K562 (cell line): ENCODE results near the gene SAPCD1. TPM values are rescaled to one million over a fixed set of nuclear protein-coding genes. Genes with fewer than 3 reads are reported as not detected.

Source experiments
- ATF7 ChIP-seq: fragments of 450-650 bp; IDR thresholded peaks from 2 replicates; pipeline ENCODE4 v1.7.1; 2014; ENCODE audit warnings: mild to moderate bottlenecking, moderate library complexity
- ESRRA ChIP-seq: fragments of 450-650 bp; IDR thresholded peaks from 2 replicates; pipeline ENCODE4 v1.6.1; 2014; ENCODE audit warnings: low read depth, mild to moderate bottlenecking, moderate library complexity, borderline replicate concordance
- FOXA3 ChIP-seq, 2 experiments: fragments of 450-650 bp in 1 of 2; sonication (generic) in 1 of 2; formaldehyde crosslinking; IDR thresholded peaks in 1 of 2; conservative IDR thresholded peaks in 1 of 2; 2 replicates each; pipeline versions ENCODE4 v1.4.0 to v1.8.0; 2020 to 2022; ENCODE audit warnings: mild to moderate bottlenecking in 2 of 2, missing genetic modification reagents in 1 of 2
- GABPB1 ChIP-seq: sonication (generic); formaldehyde crosslinking; IDR thresholded peaks from 2 replicates; pipeline ENCODE4 v1.8.0; 2022; ENCODE audit warnings: mild to moderate bottlenecking, missing genetic modification reagents
- HCFC1 ChIP-seq: IDR thresholded peaks from 2 replicates; pipeline ENCODE4 v1.6.1; 2012; ENCODE audit warnings: low read depth, low read length, improper control_type of control experiment
- KDM4B ChIP-seq, 2 experiments: fragments of 450-650 bp in 1 of 2; sonication (generic) in 1 of 2; IDR thresholded peaks; 2 replicates each; pipeline ENCODE4 v1.6.1; 2016 to 2017; ENCODE audit warnings: borderline replicate concordance in 2 of 2, antibody characterized with exemption in 1 of 2, low read depth in 1 of 2, mild to moderate bottlenecking in 1 of 2
- KLF1 ChIP-seq: fragments of 450-650 bp; IDR thresholded peaks from 2 replicates; pipeline ENCODE4 v1.6.1; 2016; ENCODE audit warnings: missing genetic modification characterization, missing compliant biosample characterization
- L3MBTL2 ChIP-seq: fragments of 450-650 bp; IDR thresholded peaks from 2 replicates; pipeline ENCODE4 v1.6.1; 2016; ENCODE audit warnings: mild to moderate bottlenecking, moderate library complexity
- NCOA1 ChIP-seq: fragments of 450-650 bp; IDR thresholded peaks from 2 replicates; pipeline ENCODE4 v1.6.1; 2016; ENCODE audit warnings: low read depth
- NR2F6 ChIP-seq: fragments of 450-650 bp; formaldehyde crosslinking; IDR thresholded peaks from 2 replicates; pipeline ENCODE4 v1.4.0; 2020; ENCODE audit warnings: mild to moderate bottlenecking
- PRPF4 ChIP-seq: fragments of 200-400 bp; formaldehyde crosslinking; IDR thresholded peaks from one replicate; pipeline ENCODE4 v1.6.1; 2017; ENCODE audit warnings: low read length, low read depth, mild to moderate bottlenecking; ENCODE audit not compliant: insufficient read depth, poor library complexity, severe bottlenecking
- SP2 ChIP-seq: IDR thresholded peaks from 2 replicates; pipeline ENCODE4 v1.6.1; 2011; ENCODE audit warnings: mild to moderate bottlenecking, low read depth, low read length, moderate library complexity; ENCODE audit not compliant: poor library complexity, severe bottlenecking; ENCODE audit errors: extremely low read depth
- TAF7 ChIP-seq: fragments of 450-650 bp; IDR thresholded peaks from 2 replicates; pipeline ENCODE4 v1.6.1; 2016; ENCODE audit warnings: missing genetic modification characterization, missing compliant biosample characterization
- TSC22D4 ChIP-seq: fragments of 450-650 bp; IDR thresholded peaks from 2 replicates; pipeline ENCODE4 v1.6.1; 2016; ENCODE audit warnings: missing genetic modification characterization, missing biosample characterization, control low read depth
- VEZF1 ChIP-seq: fragments of 200-800 bp; sonication (Bioruptor generic); IDR thresholded peaks from 2 replicates; pipeline ENCODE4 v1.6.1; 2017; ENCODE audit warnings: missing genetic modification characterization, missing compliant biosample characterization
- YY1 ChIP-seq, 3 experiments: IDR thresholded peaks; 2 replicates each; pipeline ENCODE4 v1.6.1; 2011; ENCODE audit warnings: low read length in 2 of 3, mild to moderate bottlenecking in 2 of 3, moderate library complexity in 2 of 3, borderline replicate concordance in 1 of 3, control low read depth in 1 of 3, low read depth in 1 of 3; ENCODE audit not compliant: insufficient read depth in 3 of 3, insufficient replicate concordance in 2 of 3, control insufficient read depth in 1 of 3, insufficient read length in 1 of 3; ENCODE audit errors: extremely low read depth in 1 of 3
- ZBTB17 ChIP-seq: fragments of 450-650 bp; formaldehyde crosslinking; IDR thresholded peaks from 2 replicates; pipeline ENCODE4 v1.4.0; 2020; ENCODE audit warnings: mild to moderate bottlenecking
- ZFP30 ChIP-seq: fragments of 250-450 bp; sonication (Bioruptor Pico); IDR thresholded peaks from 2 replicates; pipeline ENCODE4 v1.8.0; 2022; ENCODE audit warnings: moderate library complexity, mild to moderate bottlenecking, inconsistent platforms, borderline replicate concordance
- ZNF133 ChIP-seq: fragments of 250-450 bp; sonication (Bioruptor Pico); IDR thresholded peaks from 2 replicates; pipeline ENCODE4 v1.4.0; 2020; ENCODE audit warnings: mild to moderate bottlenecking
- ZNF140 ChIP-seq: fragments of 250-450 bp; sonication (Bioruptor Pico); IDR thresholded peaks from 2 replicates; pipeline ENCODE4 v1.8.0; 2021; ENCODE audit warnings: moderate library complexity, mild to moderate bottlenecking, inconsistent platforms
- ZNF282 ChIP-seq: sonication (generic); formaldehyde crosslinking; IDR thresholded peaks from 2 replicates; pipeline ENCODE4 v1.8.1; 2023; ENCODE audit warnings: missing genetic modification reagents
- polyA plus RNA-seq, 8 experiments: library from polyadenylated mRNA; depleted of rRNA in 4 of 8; stranded (reverse) in 5 of 8; unstranded in 3 of 8; fragments of >200 nt; fragmentation: Nextera tagmentation in 2 of 8; fragmentation: Illumina TruSeq in 1 of 8; extraction: Ambion mirVana in 2 of 8; extraction: Trizol in 1 of 8; gene quantifications; 2 replicates each; pipeline versions ENCODE4 v1.2.1 to v1.2.3, GENCODE V29; 2011 to 2014; ENCODE audit warnings: inconsistent platforms in 1 of 8, missing spikeins in 1 of 8
- total RNA-seq, 7 experiments: library from RNA; depleted of rRNA in 6 of 7; stranded (reverse); fragments of >200 nt in 6 of 7; fragmentation: Illumina TruSeq in 2 of 7; extraction: Trizol in 2 of 7; gene quantifications; 2 replicates each; pipeline versions ENCODE4 v1.2.1 to v1.2.3, GENCODE V29; 2011 to 2021; ENCODE audit warnings: low replicate concordance in 1 of 7
- TF ChIP-seq, protein P1 (sequence below): IDR thresholded peaks from 3 replicates; pipeline ENCODE4 v1.6.1; 2011; ENCODE audit warnings: borderline replicate concordance, mild to moderate bottlenecking, moderate library complexity; ENCODE audit not compliant: insufficient read length; ENCODE audit errors: extremely low read depth

The SAPCD1 gene
- total and polyA plus RNA-seq, 9 of the 15 experiments (the other 6 are each of a cell fraction or from before 2014, with no cell fraction given), result 2.6 to 30.2 (median 7.4) TPM

DNA sequence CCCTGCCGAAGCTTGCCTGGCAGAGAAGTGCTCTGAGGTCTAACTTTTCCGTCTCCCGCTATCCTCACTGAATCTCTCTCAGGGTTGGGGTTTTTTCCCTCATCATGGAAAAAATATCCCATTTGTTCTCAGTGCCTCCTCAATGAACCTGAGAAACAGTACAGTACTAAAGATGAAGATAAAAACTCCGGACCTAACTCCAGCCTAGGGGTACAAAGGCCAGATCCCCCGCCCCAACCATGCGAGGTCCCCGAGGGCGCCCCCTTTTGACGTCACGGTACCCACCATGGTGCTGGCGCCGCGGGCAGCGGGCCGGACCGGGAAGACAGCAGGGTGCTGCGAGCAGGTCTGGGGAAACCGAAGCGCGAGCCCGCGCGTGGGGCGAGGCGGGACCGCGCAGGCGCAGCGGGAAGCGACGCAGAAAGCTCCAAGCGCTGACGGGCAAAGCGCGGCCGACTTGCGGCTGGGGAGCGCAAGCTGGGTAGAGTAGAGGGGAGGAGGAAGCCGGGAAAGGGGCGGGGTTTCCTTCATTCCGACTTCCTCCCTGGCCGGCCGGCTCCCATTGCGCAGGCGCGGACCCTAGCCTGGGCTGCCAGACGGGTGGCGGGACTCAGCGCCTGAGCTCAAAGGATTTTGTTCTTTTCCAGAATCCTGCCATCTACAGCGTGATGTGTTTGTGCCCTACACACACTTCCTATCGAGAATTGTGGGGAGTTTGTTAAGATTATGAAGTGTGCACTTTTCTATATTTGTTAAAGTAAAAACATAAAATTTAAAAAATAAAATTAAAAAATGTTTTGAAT lies 44.2 kb downstream of the SAPCD1 start, which contains the start of gene LSM2 (continued):
- TF ChIP-seq VEZF1 (CRISPR knock-in tag) (peak; percentile 91), NCOA1 (no peak; the same call in 1 of the 2 replicates), ZNF133 (CRISPR knock-in tag) (no peak), SP2 (no peak), GABPB1 (CRISPR knock-in tag) (peak; percentile 83; the same call in 1 of the 2 replicates), ESRRA (peak; percentile 81), ZNF282 (CRISPR knock-in tag) (no peak), TAF7 (tag) (peak; percentile 72), L3MBTL2 (peak; percentile 87), ZFP30 (CRISPR knock-in tag) (0 out of 2 replicates have a peak, but pooled peaks have one; percentile 51), PRPF4 (no peak), YY1 (IDR thresholded peaks at IDR 0.05; ENCODE audit: borderline replicate concordance in 1 of 3, control insufficient read depth in 1 of 3, extremely low read depth in 1 of 3, insufficient read depth in 3 of 3, insufficient read length in 1 of 3, insufficient replicate concordance in 2 of 3, low read depth in 1 of 3, low read length in 2 of 3) (peak in 2 of 3 experiments; percentile 80 to 82), KLF1 (tag) (peak; percentile 63; the same call in 1 of the 2 replicates), KDM4B (IDR thresholded peaks at IDR 0.05; ENCODE audit: borderline replicate concordance in 2 of 2, low read depth in 1 of 2) (no peak), FOXA3 (CRISPR knock-in tag; conservative IDR thresholded peaks at IDR 0.05 in 1 of 2, IDR thresholded peaks at IDR 0.05 in 1 of 2) (peak; percentile 26 to 70; a peak in 2 of 4 replicates), TSC22D4 (tag) (no peak), HCFC1 (peak; percentile 69), ZNF140 (no peak), ZBTB17 (CRISPR knock-in tag) (peak; percentile 88; the same call in 1 of the 2 replicates), ATF7 (peak; percentile 94), NR2F6 (CRISPR knock-in tag) (peak; percentile 74; the same call in 1 of the 2 replicates)
- TF ChIP-seq, protein P1, sequence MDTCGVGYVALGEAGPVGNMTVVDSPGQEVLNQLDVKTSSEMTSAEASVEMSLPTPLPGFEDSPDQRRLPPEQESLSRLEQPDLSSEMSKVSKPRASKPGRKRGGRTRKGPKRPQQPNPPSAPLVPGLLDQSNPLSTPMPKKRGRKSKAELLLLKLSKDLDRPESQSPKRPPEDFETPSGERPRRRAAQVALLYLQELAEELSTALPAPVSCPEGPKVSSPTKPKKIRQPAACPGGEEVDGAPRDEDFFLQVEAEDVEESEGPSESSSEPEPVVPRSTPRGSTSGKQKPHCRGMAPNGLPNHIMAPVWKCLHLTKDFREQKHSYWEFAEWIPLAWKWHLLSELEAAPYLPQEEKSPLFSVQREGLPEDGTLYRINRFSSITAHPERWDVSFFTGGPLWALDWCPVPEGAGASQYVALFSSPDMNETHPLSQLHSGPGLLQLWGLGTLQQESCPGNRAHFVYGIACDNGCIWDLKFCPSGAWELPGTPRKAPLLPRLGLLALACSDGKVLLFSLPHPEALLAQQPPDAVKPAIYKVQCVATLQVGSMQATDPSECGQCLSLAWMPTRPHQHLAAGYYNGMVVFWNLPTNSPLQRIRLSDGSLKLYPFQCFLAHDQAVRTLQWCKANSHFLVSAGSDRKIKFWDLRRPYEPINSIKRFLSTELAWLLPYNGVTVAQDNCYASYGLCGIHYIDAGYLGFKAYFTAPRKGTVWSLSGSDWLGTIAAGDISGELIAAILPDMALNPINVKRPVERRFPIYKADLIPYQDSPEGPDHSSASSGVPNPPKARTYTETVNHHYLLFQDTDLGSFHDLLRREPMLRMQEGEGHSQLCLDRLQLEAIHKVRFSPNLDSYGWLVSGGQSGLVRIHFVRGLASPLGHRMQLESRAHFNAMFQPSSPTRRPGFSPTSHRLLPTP, result no peak
